Ishikawa (cell line): Measurements from ENCODE around the gene KLB.

Source experiments
- CEBPB ChIP-seq: IDR thresholded peaks from 2 replicates; pipeline ENCODE4 v1.6.1; 2012
- CREB1 ChIP-seq: IDR thresholded peaks from 2 replicates; pipeline ENCODE4 v1.6.1; 2012; ENCODE audit warnings: low read depth
- EGR1 ChIP-seq: IDR thresholded peaks from 2 replicates; pipeline ENCODE4 v1.6.1; 2012
- EP300 ChIP-seq: IDR thresholded peaks from 2 replicates; pipeline ENCODE4 v1.6.1; 2012; ENCODE audit warnings: borderline replicate concordance
- FOXM1 ChIP-seq: IDR thresholded peaks from 2 replicates; pipeline ENCODE4 v1.6.1; 2012; ENCODE audit warnings: low read depth, borderline replicate concordance
- MAX ChIP-seq: IDR thresholded peaks from 2 replicates; pipeline ENCODE4 v1.6.1; 2012
- NFIC ChIP-seq: IDR thresholded peaks from 2 replicates; pipeline ENCODE4 v1.6.1; 2012
- RAD21 ChIP-seq: IDR thresholded peaks from 2 replicates; pipeline ENCODE4 v1.6.1; 2012; ENCODE audit warnings: low read depth
- REST ChIP-seq: IDR thresholded peaks from 2 replicates; pipeline ENCODE4 v1.6.1; 2012; ENCODE audit warnings: low read depth, mild to moderate bottlenecking
- TAF1 ChIP-seq: IDR thresholded peaks from 2 replicates; pipeline ENCODE4 v1.6.1; 2012; ENCODE audit warnings: low read depth, mild to moderate bottlenecking
- TCF12 ChIP-seq: IDR thresholded peaks from 2 replicates; pipeline ENCODE4 v1.6.1; 2012; ENCODE audit warnings: low read depth
- TEAD4 ChIP-seq: IDR thresholded peaks from 2 replicates; pipeline ENCODE4 v1.6.1; 2012
- USF1 ChIP-seq: IDR thresholded peaks from 2 replicates; pipeline ENCODE4 v1.6.1; 2012
- YY1 ChIP-seq: IDR thresholded peaks from 2 replicates; pipeline ENCODE4 v1.6.1; 2012; ENCODE audit warnings: low read depth
- ZBTB7A ChIP-seq: IDR thresholded peaks from 2 replicates; pipeline ENCODE4 v1.6.1; 2012; ENCODE audit warnings: low read depth

Gene KLB

GRCh38 chr4:39494354-39494753, 87.6 kb downstream of the KLB start:
- TF ChIP-seq YY1 (no peak), NFIC (no peak), USF1 (no peak), RAD21 (no peak), FOXM1 (no peak), MAX (no peak), TCF12 (no peak), ZBTB7A (no peak), EGR1 (no peak), CEBPB (no peak), CREB1 (no peak), TEAD4 (no peak), TAF1 (no peak), EP300 (no peak)

DNA sequence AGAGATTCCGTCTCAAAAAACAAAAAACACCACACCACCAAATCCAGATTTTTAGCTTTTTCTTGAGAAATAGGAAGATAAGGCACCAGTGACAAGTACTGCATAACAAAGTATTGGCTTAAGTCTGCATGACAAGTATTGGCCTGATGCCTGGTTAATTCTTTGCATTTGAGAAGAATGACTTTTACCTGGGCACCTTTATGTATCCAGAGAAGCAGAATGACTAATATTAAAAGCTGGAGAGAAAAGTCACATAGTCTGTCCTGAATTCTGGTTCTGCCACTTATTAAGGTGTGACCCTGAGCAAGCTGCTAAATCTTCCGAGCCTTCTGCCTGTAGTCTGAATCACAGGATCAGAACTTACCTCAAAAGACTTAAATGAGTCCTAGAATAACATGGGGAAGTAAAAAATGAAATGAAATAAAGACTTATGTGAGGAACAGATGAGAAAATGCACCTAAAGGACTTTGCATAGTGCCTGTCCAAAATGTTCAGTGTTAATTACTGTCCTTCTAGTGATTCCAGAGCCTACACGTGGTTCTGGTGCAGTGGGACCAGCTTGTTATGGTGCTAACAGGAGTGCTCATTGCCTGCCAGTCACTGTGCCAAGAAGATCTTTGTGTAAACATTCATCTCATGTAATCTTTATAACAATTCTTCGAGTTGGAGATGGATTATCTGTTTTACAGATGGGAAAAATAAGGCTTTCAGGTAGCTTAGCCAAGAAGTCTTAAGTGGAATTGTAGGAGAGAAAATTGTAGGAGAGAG, 88.9 kb downstream of the KLB start:
- TF ChIP-seq ZBTB7A (no peak), RAD21 (no peak), USF1 (no peak), YY1 (no peak), NFIC (0 out of 2 replicates have a peak, but pooled peaks have one; percentile 12), EGR1 (no peak)

GRCh38 chr4:39497909-39498726, 91.4 kb downstream of the KLB start:
- TF ChIP-seq TEAD4: no peak
- no peak for TF ChIP-seq USF1
- TF ChIP-seq EGR1: no peak

DNA sequence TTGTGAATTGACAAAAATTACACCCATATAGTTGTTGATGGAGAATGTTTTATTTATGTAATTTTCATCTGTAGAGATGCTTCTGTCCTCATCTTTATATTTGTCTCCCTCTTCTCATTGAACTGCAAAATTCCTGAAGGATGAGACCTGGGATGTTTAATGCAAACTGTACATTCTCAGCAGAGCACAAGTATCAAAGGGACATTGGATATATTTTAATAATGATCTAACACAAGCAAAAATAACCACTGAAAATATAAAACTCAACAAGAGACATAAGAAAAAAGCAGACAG, 91.9 kb downstream of the KLB start:
- TF ChIP-seq EGR1 (no peak), CEBPB (no peak), TAF1 (no peak), NFIC (no peak), TCF12 (no peak), REST (no peak), USF1 (no peak), FOXM1 (no peak), YY1 (no peak), RAD21 (no peak), CREB1 (no peak), TEAD4 (no peak), EP300 (no peak), ZBTB7A (no peak), MAX (no peak)
